Measurements from ENCODE around the gene PYGO2.

GRCh38 chr1:154911691-154912550 is 49.7 kb downstream of the PYGO2 start:
- TF ChIP-seq ARNTL (CRISPR knock-in tag; IDR thresholded peaks at IDR 0.05; ENCODE audit: borderline replicate concordance, low read depth) (no peak), OSR1 (CRISPR knock-in tag; IDR thresholded peaks at IDR 0.05) (no peak), ZFP3 (CRISPR knock-in tag; IDR thresholded peaks at IDR 0.05) (no peak), RARB (CRISPR knock-in tag; IDR thresholded peaks at IDR 0.05) (no peak), TCF4 (CRISPR knock-in tag; IDR thresholded peaks at IDR 0.05; ENCODE audit: borderline replicate concordance) (no peak), PATZ1 (CRISPR knock-in tag; IDR thresholded peaks at IDR 0.05; ENCODE audit: borderline replicate concordance) (no peak), ZFP30 (CRISPR knock-in tag; IDR thresholded peaks at IDR 0.05) (no peak)

All from SK-N-SH treated with all-trans-retinoic acid at 6 μM for 48 hours (cell line).